Large intestine (tissue), 3 donors: ENCODE measurements around the gene FAM114A2. TPM values are rescaled to one million over a fixed set of nuclear protein-coding genes. Genes with fewer than 3 reads are reported as not detected.

Experiments
- DNase-seq, 2 donors: peaks; one replicate each; pipeline versions ENCODE4 v3.0.0 to v3.0.0-alpha.2; 2013
- H3K27ac ChIP-seq: one replicate; pipeline ENCODE4 v1.5.1; 2013; ENCODE audit warnings: low read length
- H3K27me3 ChIP-seq: 2 replicates; pipeline ENCODE4 v1.6.1; 2013; ENCODE audit warnings: low read length; ENCODE audit not compliant: control insufficient read depth, insufficient read depth
- H3K36me3 ChIP-seq: 2 replicates; pipeline ENCODE4 v1.6.1; 2013; ENCODE audit warnings: low read length; ENCODE audit not compliant: control insufficient read depth, insufficient read depth
- H3K4me1 ChIP-seq: one replicate; pipeline ENCODE4 v1.6.1; 2013; ENCODE audit warnings: low read length; ENCODE audit not compliant: control insufficient read depth, insufficient read depth
- H3K4me3 ChIP-seq: one replicate; pipeline ENCODE4 v1.5.1; 2013; ENCODE audit warnings: low read length
- H3K9me3 ChIP-seq: one replicate; pipeline ENCODE4 v1.6.1; 2013; ENCODE audit warnings: mild to moderate bottlenecking, low read depth, low read length, moderate library complexity; ENCODE audit not compliant: control insufficient read depth
- WGBS: methylation state at CpG from one replicate; pipeline ENCODE4 v1.1.5; 2013; ENCODE audit warnings: low lambda C conversion rate; ENCODE audit not compliant: insufficient coverage; 5-methylcytosine and 5-hydroxymethylcytosine counted together
- polyA plus RNA-seq: library from polyadenylated mRNA; unstranded; fragments of 120-200 nt; gene quantifications from one replicate; pipeline ENCODE4 v1.2.1, GENCODE V29; 2013

FAM114A2 gene
- polyA plus RNA-seq, 1 donor = 18.4 TPM

- no CpG with 5 or more reads among the region's 3 CpGs for WGBS
- Histone ChIP-seq H3K36me3 (no peaks in the 10 kb centered on the region), H3K4me1 (no peaks in the 10 kb centered on the region), H3K9me3 (no peaks in the 10 kb centered on the region), H3K4me3 (no peak overlapping the region), H3K27ac (no peak overlapping the region), H3K27me3 (peaks cover 10% of the 10 kb centered on the region)
- DNase-seq = no peak
Observed at GRCh38 chr5:153970496-153970895, 68.2 kb downstream of the FAM114A2 start.

DNA sequence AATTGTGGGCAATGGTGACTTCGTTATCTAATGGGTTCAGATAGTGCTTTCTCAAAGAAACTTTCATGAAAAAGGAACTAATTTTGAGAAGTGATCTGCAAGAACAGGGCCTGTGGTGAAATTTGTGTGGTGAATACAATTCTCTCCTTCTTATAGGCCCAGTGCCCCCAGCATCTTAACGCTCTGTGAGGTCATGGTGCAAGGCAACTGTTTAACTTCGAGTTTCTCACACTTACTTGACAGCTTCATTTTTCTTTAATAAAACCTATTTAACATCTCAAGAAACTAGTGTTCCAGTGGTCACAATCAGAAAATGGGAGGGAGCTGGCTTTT, 69.2 kb downstream of the FAM114A2 start:
- no peak overlapping the region for H3K4me3 ChIP-seq
- H3K27ac ChIP-seq = no peak overlapping the region
- no peaks in the 10 kb centered on the region for H3K9me3 ChIP-seq
- no peak for DNase-seq
- H3K36me3 ChIP-seq = no peaks in the 10 kb centered on the region
- no CpG with 5 or more reads among the region's 3 CpGs for WGBS
- no peaks in the 10 kb centered on the region for H3K4me1 ChIP-seq
- H3K27me3 ChIP-seq = peaks cover 10% of the 10 kb centered on the region

GRCh38 chr5:153968761-153969562, 69.7 kb downstream of the FAM114A2 start:
- no peak overlapping the region for H3K4me3 ChIP-seq
- H3K9me3 ChIP-seq = no peaks in the 10 kb centered on the region
- no peak for DNase-seq
- 80% methylated on average over 1 of the region's 10 CpGs for WGBS
- H3K4me1 ChIP-seq = no peaks in the 10 kb centered on the region
- H3K27me3 ChIP-seq = peaks cover 10% of the 10 kb centered on the region
- H3K36me3 ChIP-seq = no peaks in the 10 kb centered on the region
- no peak overlapping the region for H3K27ac ChIP-seq

- no peaks in the 10 kb centered on the region for H3K9me3 ChIP-seq
- peak; percentile 21 to 31 for DNase-seq
- H3K4me1 ChIP-seq = no peaks in the 10 kb centered on the region
- H3K4me3 ChIP-seq = no peak overlapping the region
- H3K36me3 ChIP-seq = no peaks in the 10 kb centered on the region
- H3K27ac ChIP-seq = no peak overlapping the region
- 40% methylated on average over 1 of the region's 10 CpGs for WGBS
- H3K27me3 ChIP-seq = peaks cover 12% of the 10 kb centered on the region
Observed at GRCh38 chr5:153964880-153965645, 73.6 kb downstream of the FAM114A2 start.

DNA sequence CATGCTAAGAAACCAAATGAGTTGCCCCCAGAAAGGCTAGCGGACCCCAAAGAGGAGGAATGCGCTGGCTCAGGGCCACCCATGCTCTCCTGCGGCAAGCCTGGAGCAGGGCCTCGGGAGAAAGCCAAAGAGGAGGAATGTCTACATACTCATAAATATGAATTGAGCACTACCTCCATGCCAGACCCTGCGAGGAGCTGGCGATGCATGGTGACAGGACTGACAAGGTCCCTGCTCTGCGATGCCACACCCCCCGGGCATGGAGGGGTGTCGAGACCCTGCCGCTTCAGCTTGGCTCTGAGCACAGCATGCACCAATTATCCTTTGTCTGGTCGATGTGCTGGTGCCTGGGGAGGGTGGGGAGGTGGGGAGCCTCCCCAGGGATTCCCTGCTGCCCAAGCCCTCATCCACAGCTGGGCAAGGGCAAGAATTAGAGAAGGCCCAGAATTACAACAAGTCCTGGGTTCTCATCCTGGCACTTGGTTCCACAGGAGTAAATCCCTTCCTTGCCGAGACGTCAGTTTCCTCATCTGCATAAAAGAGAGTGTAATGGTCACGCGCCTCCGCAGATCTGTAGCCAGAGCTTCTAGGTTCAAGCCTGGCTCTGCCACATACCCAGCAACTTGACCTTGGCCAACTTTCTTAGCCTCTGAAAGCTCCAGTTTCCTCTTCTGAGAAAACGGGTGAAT, 74.4 kb downstream of the FAM114A2 start:
- Histone ChIP-seq H3K27me3 (peaks cover 12% of the 10 kb centered on the region), H3K27ac (no peak overlapping the region), H3K4me3 (no peak overlapping the region), H3K9me3 (no peaks in the 10 kb centered on the region), H3K36me3 (no peaks in the 10 kb centered on the region), H3K4me1 (no peaks in the 10 kb centered on the region)
- DNase-seq = no peak
- WGBS = no CpG with 5 or more reads among the region's 17 CpGs

DNA sequence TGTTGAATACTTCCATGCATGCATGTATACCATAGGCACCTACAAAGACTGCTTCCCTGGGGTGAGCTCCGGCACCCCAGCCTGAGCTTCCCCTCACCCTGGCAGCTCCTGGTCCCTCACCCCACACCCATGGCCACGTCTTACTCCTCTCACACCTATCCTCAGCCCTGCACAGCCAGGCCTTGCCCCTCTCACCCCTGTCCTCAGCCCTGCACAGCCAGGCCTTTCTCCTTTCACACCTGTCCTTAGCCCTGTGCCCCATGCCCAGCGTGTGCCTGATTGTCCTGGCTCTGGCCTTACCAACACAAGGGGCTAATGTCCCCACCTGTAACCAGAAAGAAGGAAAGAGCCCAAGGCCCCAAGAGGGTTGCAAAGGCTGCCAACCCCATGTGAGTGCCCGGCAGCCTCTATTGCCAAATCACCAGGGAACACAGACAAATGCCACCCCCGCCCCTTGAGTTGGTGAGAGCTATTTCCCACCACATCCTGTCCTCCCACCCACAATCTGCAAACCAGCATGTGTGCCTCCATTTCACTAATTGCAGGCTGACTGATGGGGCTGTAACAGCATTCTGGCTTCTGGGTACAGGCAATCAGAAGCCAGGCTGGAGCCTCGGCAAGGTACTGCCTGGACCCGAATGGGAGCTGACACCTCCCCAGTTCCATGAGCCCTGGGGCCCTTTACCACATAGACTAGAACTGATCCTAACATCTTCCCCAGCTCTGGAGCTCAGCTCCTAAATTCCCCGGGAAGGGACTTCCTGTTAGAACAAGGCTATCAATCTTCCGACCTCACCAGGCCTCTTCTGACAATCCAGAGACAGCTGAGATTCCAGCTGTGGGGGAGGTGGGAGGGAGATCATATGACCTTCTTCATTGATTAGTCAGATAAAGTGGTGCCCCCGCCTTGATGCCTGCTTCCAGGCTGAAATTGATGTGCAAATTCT, 78.2 kb downstream of the FAM114A2 start:
- no peak for DNase-seq
- Histone ChIP-seq H3K27ac (no peak overlapping the region), H3K4me1 (no peaks in the 10 kb centered on the region), H3K36me3 (no peaks in the 10 kb centered on the region), H3K9me3 (no peaks in the 10 kb centered on the region), H3K27me3 (peaks cover 8% of the 10 kb centered on the region), H3K4me3 (no peak overlapping the region)
- WGBS = no CpG with 5 or more reads among the region's 10 CpGs

GRCh38 chr5:153959134-153959957, 79.4 kb downstream of the FAM114A2 start:
- peaks cover 8% of the 10 kb centered on the region for H3K27me3 ChIP-seq
- no peak overlapping the region for H3K4me3 ChIP-seq
- H3K36me3 ChIP-seq = no peaks in the 10 kb centered on the region
- H3K9me3 ChIP-seq = no peaks in the 10 kb centered on the region
- DNase-seq = no peak
- H3K27ac ChIP-seq = no peak overlapping the region
- WGBS = no CpG with 5 or more reads among the region's 5 CpGs
- H3K4me1 ChIP-seq = no peaks in the 10 kb centered on the region

DNA sequence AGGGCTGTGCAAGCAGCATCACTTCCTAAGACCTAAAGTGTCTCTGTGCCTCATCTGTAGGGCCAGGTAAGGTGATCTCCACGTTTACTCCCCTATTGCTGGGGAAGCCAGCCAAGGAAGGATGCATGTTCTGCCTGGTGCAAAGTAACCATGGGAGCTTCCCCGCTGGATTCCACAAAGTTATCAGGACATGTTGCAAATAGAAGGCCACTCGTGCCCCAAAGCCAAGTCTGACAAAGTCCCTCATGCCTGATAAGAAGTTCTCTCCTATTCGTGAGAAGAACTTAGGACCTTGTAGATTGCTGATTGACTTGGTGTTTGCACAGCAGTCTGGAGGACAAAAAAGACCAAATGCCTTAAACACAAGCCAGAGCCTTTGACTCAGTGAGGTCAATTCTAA, 81.5 kb downstream of the FAM114A2 start:
- no peaks in the 10 kb centered on the region for H3K9me3 ChIP-seq
- H3K27ac ChIP-seq = no peak overlapping the region
- H3K27me3 ChIP-seq = peaks cover 8% of the 10 kb centered on the region
- no peaks in the 10 kb centered on the region for H3K36me3 ChIP-seq
- no peaks in the 10 kb centered on the region for H3K4me1 ChIP-seq
- no peak for DNase-seq
- WGBS = no CpG with 5 or more reads among the region's 4 CpGs
- H3K4me3 ChIP-seq = no peak overlapping the region

GRCh38 chr5:153953411-153953810, 85.3 kb downstream of the FAM114A2 start:
- Histone ChIP-seq H3K4me1 (no peaks in the 10 kb centered on the region), H3K27me3 (peaks cover 3% of the 10 kb centered on the region), H3K36me3 (no peaks in the 10 kb centered on the region), H3K27ac (no peak overlapping the region), H3K9me3 (no peaks in the 10 kb centered on the region), H3K4me3 (no peak overlapping the region)
- no peak for DNase-seq
- WGBS = no CpG with 5 or more reads among the region's 3 CpGs
